ENCODE data around the gene SLC16A5.

DNA sequence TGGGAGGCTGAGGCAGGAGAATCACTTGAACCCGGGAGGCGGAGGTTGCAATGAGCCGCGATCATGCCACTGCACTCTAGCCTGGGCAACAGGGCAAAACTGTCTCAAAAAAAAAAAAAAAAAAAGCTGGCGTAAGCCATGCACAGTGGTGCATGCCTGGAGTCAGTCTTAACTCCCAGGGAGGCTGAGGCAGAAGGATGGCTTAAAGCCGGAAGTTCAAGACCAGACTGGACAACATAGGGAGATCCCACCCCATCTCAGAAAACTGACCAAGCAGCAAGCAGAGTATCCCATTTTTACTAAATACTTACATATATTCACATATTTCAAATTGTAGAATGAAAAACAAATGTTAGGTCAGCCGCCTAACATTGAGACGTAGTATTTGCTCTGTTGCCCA is 39.2 kb downstream of the SLC16A5 start:
- TF ChIP-seq CTCF (IDR thresholded peaks at IDR 0.05; ENCODE audit: low read length) (no peak), EZH2 (IDR thresholded peaks at IDR 0.05; ENCODE audit: borderline replicate concordance, low read length) (no peak)
